GM19395 (cell line): ENCODE data around the gene KCNC4.

ENCODE experiments used
- ATAC-seq: cut with Tn5 transposase; IDR thresholded peaks from one replicate; pipeline ENCODE4 v1.9.1; 2021; ENCODE audit warnings: mild to moderate bottlenecking, moderate library complexity; ENCODE audit not compliant: unreplicated experiment

KCNC4 gene

GRCh38 chr1:110229348-110230001 is 19.4 kb downstream of the KCNC4 start:
- no peak for ATAC-seq

DNA sequence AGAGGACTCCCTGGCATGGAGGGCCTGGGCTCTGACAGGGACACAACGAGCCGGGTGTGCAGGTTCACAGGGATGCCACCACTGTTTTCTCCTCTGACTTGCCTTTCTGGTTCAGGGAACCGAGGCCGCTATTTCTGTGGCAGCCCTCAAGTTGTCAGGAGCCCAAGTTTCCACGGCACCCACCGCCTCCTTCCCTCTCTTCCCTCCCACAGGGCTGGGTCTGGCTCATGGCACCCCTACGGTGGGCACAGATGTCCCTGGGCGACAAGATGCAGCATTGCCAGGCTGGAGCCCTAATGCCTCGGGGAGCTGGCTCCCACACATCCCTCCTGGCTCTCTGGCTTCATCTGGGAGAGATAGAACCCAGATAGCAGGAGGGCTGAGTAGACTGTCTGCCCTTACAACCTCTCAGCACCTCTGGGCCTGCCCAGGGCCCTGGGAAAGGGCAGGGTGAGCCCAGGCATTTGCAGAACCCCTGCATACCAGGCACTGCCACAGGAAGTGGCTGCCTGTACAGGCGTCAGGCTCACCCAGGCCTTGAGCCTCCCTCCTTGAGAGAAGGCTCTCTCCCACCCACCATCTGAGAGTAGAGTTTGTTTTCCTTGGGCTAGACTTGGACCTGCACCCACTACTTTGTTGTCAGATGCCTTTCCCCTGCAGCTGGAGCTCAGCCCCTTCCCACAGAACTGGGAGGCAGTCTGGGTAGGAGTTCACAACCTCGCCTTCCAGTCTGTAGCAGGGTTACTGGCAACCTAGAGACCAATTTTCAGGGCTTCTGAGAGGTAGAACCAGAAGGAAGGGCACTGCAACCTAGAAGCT is 20.5 kb downstream of the KCNC4 start:
- no peak for ATAC-seq

DNA sequence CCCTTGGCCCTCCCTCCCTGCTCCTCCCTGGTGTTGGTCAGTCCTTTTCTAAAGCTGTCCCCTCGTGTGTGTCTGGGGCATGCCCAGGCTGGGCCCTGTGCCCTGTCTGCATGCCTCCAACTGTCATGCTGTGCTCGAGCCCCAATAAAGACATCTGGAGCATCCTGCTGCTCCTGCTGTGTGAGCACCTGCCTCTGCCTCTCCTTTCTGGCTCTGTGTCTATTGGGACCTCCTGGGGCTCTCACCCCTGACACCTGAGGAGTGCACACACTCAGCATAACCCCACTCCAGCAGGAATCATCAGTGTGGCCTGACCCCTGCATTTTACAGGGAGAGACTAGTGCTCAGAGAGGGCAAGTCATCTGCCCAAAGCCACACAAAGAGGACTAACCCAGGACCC is 23.7 kb downstream of the KCNC4 start:
- ATAC-seq = no peak

- no peak for ATAC-seq
Measured at GRCh38 chr1:110234691-110235090, 24.6 kb downstream of the KCNC4 start.

GRCh38 chr1:110235181-110235833 is 25.2 kb downstream of the KCNC4 start:
- no peak for ATAC-seq

DNA sequence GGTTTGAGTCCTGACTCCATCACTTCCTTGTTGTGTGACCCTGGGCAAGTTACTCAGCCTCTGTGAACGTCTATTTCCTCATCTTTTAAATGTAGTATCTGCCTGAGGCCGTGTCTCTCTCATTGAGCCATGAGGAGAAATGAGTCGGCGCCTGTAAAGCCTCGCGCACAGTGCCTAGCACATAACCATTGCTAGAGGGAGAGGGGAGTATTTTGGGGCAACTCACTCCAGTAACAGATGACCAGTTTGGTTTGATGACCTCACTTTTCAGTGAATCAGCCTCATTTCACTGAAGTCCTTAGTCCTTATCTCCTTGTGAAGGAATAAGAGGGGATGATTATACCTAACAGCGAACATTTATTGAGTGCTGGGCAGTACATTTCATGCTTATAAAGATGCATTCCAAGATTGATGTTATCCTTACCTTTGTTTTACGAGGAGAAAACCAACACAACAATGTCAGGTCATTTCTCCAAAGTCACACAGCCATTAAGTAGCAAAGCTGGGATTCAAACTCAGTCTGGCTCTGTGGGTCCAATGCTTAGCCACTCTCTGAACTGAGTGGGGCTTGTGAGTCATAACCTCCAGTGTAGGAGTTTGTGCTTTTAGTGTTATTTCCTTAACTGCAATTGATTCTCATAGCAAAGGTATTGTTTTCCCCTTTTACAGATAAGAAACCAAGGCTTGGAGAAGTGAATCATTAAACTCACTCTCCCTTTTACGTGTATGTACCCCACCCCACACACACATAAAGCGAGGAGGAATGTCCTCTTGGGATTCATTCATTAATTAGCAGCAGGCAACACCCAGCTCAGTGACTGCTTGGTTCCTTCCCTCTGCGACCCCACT is 25.9 kb downstream of the KCNC4 start:
- ATAC-seq = no peak

DNA sequence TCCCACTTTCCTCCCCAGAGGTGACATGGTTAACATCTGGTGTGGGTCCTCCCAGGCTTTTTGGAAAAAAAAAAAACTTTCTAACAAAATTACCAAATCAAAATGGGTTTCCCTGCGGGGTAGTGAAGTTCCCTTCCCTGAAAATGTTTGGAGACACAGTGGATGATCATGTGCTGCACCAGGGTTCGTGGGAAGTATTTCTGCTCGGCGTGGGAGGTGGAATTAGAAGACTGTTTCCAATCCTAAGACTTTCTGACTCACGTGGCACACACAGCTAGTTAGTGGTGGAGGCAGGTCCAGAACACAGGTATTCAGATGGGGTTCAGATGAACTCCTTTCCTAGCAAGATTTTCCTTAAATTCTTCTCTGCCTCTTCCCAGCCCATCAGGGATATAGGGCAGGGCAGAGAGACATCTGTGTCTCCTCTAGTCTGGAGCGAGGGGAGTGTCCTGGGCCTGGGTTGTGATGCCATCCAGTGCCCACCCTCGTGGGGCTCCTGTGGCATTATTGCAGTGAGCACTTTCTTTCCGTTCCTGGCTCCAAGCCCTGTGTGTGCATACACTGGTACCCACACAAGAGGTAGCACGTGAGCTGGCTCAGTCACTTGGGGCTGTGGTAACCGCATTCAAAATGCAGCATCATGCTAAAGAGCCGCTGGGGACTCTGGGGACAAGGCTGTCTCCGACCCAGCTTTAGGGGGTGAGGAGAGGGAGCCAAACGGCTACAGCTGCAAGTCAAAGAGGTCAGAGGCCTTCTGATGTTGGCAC is 27.5 kb downstream of the KCNC4 start:
- no peak for ATAC-seq

GRCh38 chr1:110239441-110240430 is 29.6 kb downstream of the KCNC4 start:
- no peak for ATAC-seq

- no peak for ATAC-seq
Measured at GRCh38 chr1:110240476-110241210, 30.5 kb downstream of the KCNC4 start.

GRCh38 chr1:110241516-110241915 is 31.4 kb downstream of the KCNC4 start:
- no peak for ATAC-seq

DNA sequence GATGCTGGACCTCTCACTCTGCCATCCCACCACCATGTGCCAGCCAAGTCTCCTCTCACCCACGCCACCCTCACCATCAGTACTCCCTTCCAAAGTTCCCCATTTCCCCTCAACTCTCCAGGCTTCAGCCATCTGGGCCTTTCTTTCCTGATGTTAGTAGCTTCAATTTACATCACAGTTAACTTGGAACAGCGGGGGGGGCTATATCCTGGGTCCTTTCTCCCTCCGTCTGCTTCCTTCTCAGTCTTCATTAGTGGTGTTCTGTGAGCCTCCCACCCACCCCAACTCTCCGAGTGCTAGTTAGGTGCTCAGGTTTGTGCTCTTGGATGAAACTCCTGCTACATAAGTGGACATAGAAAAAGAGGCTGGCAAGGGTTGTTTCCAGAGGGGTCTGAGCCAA is 31.9 kb downstream of the KCNC4 start:
- no peak for ATAC-seq

DNA sequence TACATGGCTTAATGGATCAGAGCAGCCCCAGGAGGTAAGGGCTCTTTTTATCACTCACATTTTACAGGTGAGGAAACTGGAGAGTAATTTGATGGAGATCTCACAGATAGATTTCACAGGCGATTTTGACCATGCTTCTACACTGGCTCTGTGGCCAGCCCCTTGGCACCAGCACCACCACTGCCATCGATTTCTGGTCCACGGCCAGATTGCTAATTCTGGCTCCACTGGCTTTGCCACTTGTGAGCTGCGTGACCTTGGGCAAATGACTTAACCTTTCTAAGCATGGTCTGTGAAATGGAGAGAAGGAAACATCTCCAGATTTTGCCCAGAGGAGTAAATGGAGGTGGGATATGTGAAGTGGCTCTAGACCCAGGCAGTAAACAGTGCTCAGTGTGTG is 32.6 kb downstream of the KCNC4 start:
- no peak for ATAC-seq

DNA sequence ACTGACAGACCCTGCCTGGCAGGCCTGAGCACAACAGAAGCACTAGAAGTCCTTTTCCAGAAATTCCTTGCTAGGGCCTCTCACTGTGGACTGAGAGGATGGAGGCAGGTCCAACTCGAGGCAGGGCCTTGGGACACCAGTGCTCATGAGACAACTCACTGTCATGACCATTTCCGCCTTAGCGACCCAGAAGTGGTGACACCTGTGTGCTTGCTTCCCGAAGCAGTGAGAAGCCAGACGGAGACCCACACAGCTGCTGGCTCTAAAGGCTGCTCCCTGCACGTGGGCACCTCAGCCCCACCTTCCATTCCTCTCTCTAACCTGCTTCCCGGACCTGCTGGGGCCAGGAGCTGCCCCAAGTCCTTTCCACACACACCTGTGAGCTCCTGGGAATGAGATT is 33.0 kb downstream of the KCNC4 start:
- no peak for ATAC-seq

DNA sequence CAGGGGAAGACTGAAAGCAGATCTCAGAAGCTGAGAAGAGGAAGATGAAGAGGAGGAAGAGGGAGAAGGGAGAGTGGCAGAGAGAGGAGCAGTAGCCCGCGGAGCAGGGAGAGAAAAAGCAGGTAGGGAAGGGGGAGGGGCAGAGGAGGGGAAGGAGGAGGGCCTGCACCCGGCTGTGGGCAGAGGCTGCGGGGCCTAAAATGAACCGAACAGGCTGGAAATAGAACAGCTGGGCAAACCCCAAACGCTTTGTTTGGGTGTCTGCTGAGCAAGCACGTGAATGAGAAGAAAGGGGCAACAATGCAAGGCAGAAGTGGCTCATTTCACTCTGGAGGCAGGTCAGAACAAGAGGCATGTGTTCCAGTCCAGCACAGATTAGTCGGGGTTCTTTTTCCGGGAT is 33.5 kb downstream of the KCNC4 start:
- no peak for ATAC-seq

- no peak for ATAC-seq
Measured at GRCh38 chr1:110245876-110246620, 35.9 kb downstream of the KCNC4 start.

GRCh38 chr1:110248746-110249145 is 38.6 kb downstream of the KCNC4 start:
- ATAC-seq = no peak

DNA sequence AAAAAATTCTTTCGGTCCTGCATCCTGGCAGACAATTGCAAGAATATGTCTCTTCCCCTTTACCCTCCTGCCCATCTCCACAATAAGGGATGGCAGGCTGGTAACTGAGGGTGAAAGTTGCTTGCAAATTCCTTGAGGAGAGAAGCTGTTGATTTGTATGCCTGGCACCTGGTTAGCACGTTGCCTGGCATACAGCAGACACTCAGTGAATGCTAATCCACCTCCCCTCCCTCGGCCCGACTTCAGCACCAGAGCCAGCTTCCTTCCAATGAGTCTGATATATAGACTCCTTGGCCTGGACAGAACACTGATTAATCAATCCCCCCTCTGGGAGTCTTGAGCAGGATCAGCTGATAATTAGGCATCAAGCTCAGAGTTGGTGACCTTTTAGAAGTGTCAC is 39.1 kb downstream of the KCNC4 start:
- ATAC-seq = no peak

GRCh38 chr1:110250008-110250407 is 39.9 kb downstream of the KCNC4 start:
- no peak for ATAC-seq
